K562 (cell line): ENCODE results near the gene NRXN3.

ENCODE experiments used
- ATF2 ChIP-seq: sonication (generic); formaldehyde crosslinking; IDR thresholded peaks from 2 replicates; pipeline ENCODE4 v1.8.1; 2022; ENCODE audit warnings: missing genetic modification reagents
- BMI1 ChIP-seq: fragments of 150-350 bp; IDR thresholded peaks from 2 replicates; pipeline ENCODE4 v1.6.1; 2014; ENCODE audit warnings: low read length
- IRF1 ChIP-seq: sonication (generic); formaldehyde crosslinking; IDR thresholded peaks from 2 replicates; pipeline ENCODE4 v1.8.0; 2022; ENCODE audit warnings: missing genetic modification reagents, mild to moderate bottlenecking, borderline replicate concordance
- JUN ChIP-seq, 2 experiments: sonication (generic) in 1 of 2; formaldehyde crosslinking in 1 of 2; IDR thresholded peaks; 2 replicates each; pipeline versions ENCODE4 v1.6.1 to v1.8.0; 2012 to 2022; ENCODE audit warnings: borderline replicate concordance in 2 of 2, mild to moderate bottlenecking in 2 of 2, improper control_type of control experiment in 1 of 2, low read depth in 1 of 2, low read length in 1 of 2, missing genetic modification reagents in 1 of 2
- MAFG ChIP-seq: fragments of 450-650 bp; conservative IDR thresholded peaks from 2 replicates; pipeline ENCODE4 v1.6.1; 2016; ENCODE audit warnings: missing genetic modification characterization, missing compliant biosample characterization
- POLR2A ChIP-seq: fragments of 450-650 bp; conservative IDR thresholded peaks from 2 replicates; pipeline ENCODE4 v1.6.1; 2016
- SRF ChIP-seq, 2 experiments: fragments of 250-450, 450-650 bp in 1 of 2; sonication (Bioruptor Pico) in 1 of 2; sonication (generic) in 1 of 2; formaldehyde crosslinking; IDR thresholded peaks; 2 replicates each; pipeline versions ENCODE4 v1.5.0 to v1.5.1; 2020 to 2022; ENCODE audit warnings: mild to moderate bottlenecking in 1 of 2, missing genetic modification reagents in 1 of 2
- TAF1 ChIP-seq: IDR thresholded peaks from 2 replicates; pipeline ENCODE4 v1.6.1; 2011; ENCODE audit warnings: mild to moderate bottlenecking, low read length, moderate library complexity; ENCODE audit not compliant: insufficient read depth, control insufficient read depth, severe bottlenecking; ENCODE audit errors: extremely low read depth
- ZNF76 ChIP-seq: fragments of 250-450 bp; sonication (Bioruptor Pico); IDR thresholded peaks from 2 replicates; pipeline ENCODE4 v1.4.0; 2020; ENCODE audit warnings: mild to moderate bottlenecking, moderate library complexity, borderline replicate concordance
- TF ChIP-seq, protein P1 (sequence below): sonication (generic); formaldehyde crosslinking; IDR thresholded peaks from 2 replicates; pipeline ENCODE4 v1.8.0; 2022; ENCODE audit warnings: mild to moderate bottlenecking, missing genetic modification reagents, borderline replicate concordance
- TF ChIP-seq, protein P2 (sequence below), 3 experiments: IDR thresholded peaks in 2 of 3; conservative IDR thresholded peaks in 1 of 3; 2 replicates each; pipeline ENCODE4 v1.5.1; 2011 to 2012; ENCODE audit warnings: low read length in 3 of 3, mild to moderate bottlenecking in 3 of 3, control low read depth in 2 of 3, improper control_type of control experiment in 1 of 3, inconsistent platforms in 1 of 3, low read depth in 1 of 3, mixed read lengths in 1 of 3, moderate library complexity in 1 of 3; ENCODE audit not compliant: insufficient read depth in 2 of 3
- TF ChIP-seq, protein P3 (sequence below): sonication (generic); formaldehyde crosslinking; IDR thresholded peaks from 2 replicates; pipeline ENCODE4 v1.8.0; 2022; ENCODE audit warnings: missing genetic modification reagents, mild to moderate bottlenecking, moderate library complexity, borderline replicate concordance
- TF ChIP-seq, protein P4 (sequence below), 2 experiments: fragments of 450-650 bp; conservative IDR thresholded peaks; 2 replicates each; pipeline ENCODE4 v1.6.1; 2017; ENCODE audit warnings: mild to moderate bottlenecking in 2 of 2, moderate library complexity in 2 of 2

DNA sequence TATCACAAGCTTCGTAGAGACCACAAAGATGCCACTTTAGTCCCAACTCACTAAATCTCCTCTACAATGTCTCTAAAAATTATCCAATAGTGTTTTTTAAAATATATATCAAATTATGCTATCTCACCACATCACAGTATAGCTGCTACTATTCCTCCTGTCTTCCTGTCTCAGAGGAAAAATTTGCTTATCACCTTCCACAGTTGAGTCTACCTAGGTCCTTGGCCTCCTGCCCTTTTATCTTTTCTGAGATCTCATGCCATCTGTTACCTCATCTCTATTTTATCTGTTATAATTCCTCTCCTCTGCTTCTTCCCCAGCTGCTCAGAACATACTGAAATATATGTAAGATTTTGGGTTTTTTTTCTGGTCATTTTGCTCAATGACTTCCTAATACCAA, 1473.0 kb downstream of the NRXN3 start:
- TF ChIP-seq, protein P1, sequence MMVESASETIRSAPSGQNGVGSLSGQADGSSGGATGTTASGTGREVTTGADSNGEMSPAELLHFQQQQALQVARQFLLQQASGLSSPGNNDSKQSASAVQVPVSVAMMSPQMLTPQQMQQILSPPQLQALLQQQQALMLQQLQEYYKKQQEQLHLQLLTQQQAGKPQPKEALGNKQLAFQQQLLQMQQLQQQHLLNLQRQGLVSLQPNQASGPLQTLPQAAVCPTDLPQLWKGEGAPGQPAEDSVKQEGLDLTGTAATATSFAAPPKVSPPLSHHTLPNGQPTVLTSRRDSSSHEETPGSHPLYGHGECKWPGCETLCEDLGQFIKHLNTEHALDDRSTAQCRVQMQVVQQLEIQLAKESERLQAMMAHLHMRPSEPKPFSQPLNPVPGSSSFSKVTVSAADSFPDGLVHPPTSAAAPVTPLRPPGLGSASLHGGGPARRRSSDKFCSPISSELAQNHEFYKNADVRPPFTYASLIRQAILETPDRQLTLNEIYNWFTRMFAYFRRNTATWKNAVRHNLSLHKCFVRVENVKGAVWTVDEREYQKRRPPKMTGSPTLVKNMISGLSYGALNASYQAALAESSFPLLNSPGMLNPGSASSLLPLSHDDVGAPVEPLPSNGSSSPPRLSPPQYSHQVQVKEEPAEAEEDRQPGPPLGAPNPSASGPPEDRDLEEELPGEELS (CRISPR knock-in tag) = no peak
- TF ChIP-seq TAF1 (no peak), ZNF76 (CRISPR knock-in tag) (no peak), IRF1 (CRISPR knock-in tag) (no peak), ATF2 (CRISPR knock-in tag) (no peak), JUN (IDR thresholded peaks at IDR 0.05; ENCODE audit: borderline replicate concordance, low read depth, low read length) (no peak), JUN (CRISPR knock-in tag; IDR thresholded peaks at IDR 0.05; ENCODE audit: borderline replicate concordance) (no peak), MAFG (tag) (no peak), BMI1 (no peak), SRF (CRISPR knock-in tag; IDR thresholded peaks at IDR 0.05) (no peak), POLR2A (no peak)
- TF ChIP-seq, protein P2, sequence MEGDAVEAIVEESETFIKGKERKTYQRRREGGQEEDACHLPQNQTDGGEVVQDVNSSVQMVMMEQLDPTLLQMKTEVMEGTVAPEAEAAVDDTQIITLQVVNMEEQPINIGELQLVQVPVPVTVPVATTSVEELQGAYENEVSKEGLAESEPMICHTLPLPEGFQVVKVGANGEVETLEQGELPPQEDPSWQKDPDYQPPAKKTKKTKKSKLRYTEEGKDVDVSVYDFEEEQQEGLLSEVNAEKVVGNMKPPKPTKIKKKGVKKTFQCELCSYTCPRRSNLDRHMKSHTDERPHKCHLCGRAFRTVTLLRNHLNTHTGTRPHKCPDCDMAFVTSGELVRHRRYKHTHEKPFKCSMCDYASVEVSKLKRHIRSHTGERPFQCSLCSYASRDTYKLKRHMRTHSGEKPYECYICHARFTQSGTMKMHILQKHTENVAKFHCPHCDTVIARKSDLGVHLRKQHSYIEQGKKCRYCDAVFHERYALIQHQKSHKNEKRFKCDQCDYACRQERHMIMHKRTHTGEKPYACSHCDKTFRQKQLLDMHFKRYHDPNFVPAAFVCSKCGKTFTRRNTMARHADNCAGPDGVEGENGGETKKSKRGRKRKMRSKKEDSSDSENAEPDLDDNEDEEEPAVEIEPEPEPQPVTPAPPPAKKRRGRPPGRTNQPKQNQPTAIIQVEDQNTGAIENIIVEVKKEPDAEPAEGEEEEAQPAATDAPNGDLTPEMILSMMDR (IDR thresholded peaks at IDR 0.05 in 2 of 3, conservative IDR thresholded peaks at IDR 0.05 in 1 of 3; ENCODE audit: insufficient read depth in 2 of 3, low read depth in 1 of 3, low read length in 3 of 3) = no peak
- TF ChIP-seq, protein P3, sequence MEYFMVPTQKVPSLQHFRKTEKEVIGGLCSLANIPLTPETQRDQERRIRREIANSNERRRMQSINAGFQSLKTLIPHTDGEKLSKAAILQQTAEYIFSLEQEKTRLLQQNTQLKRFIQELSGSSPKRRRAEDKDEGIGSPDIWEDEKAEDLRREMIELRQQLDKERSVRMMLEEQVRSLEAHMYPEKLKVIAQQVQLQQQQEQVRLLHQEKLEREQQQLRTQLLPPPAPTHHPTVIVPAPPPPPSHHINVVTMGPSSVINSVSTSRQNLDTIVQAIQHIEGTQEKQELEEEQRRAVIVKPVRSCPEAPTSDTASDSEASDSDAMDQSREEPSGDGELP (CRISPR knock-in tag) = no peak
- TF ChIP-seq, protein P4, sequence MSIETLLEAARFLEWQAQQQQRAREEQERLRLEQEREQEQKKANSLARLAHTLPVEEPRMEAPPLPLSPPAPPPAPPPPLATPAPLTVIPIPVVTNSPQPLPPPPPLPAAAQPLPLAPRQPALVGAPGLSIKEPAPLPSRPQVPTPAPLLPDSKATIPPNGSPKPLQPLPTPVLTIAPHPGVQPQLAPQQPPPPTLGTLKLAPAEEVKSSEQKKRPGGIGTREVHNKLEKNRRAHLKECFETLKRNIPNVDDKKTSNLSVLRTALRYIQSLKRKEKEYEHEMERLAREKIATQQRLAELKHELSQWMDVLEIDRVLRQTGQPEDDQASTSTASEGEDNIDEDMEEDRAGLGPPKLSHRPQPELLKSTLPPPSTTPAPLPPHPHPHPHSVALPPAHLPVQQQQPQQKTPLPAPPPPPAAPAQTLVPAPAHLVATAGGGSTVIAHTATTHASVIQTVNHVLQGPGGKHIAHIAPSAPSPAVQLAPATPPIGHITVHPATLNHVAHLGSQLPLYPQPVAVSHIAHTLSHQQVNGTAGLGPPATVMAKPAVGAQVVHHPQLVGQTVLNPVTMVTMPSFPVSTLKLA (conservative IDR thresholded peaks at IDR 0.05) = no peak
